Transverse colon (tissue), 4 donors: ENCODE data around the gene INKA2.

Source experiments
- POLR2A ChIP-seq: fragments of 450-650 bp; IDR thresholded peaks from one replicate; pipeline ENCODE4 v1.6.1; 2016; ENCODE audit warnings: antibody characterized with exemption, mild to moderate bottlenecking, moderate library complexity
- POLR2AphosphoS5 ChIP-seq, 3 donors: sonication (generic); formaldehyde crosslinking; IDR thresholded peaks; one replicate each; pipeline ENCODE4 v1.6.1; 2016; ENCODE audit warnings: antibody characterized with exemption in 3 of 3
- TF ChIP-seq, protein P1 (sequence below), 5 experiments: fragments of 200-600 bp in 3 of 5; fragments of 450-650 bp in 2 of 5; sonication (generic) in 3 of 5; IDR thresholded peaks; 1 replicate in 2 of 5; 2 replicates in 3 of 5; pipeline ENCODE4 v1.5.1; 2016 to 2017; ENCODE audit warnings: antibody characterized with exemption in 5 of 5, inconsistent platforms in 3 of 5, mild to moderate bottlenecking in 2 of 5, moderate library complexity in 1 of 5

DNA sequence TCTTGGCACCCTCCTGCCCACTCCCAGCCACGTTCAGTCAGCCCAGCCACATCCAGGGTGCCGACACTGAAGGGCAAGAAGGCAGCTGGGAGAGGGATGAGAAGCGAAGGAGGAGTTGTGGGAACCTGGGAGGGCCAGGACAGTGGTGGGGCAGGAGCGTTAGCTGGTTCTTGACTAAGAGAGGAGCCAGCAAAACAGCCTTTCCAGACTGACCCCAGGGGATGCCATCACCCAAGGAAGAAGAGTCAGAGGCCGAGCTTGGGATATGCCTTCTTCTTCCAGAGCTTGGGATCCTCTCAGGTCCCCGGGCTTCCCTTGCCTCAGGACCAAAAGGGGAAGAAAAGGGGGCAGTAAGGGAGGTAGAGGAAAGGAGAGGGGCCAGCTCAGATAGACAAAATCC lies 7.2 kb downstream of the INKA2 start:
- TF ChIP-seq POLR2A (no peak), POLR2AphosphoS5 (IDR thresholded peaks at IDR 0.05) (no peak)
- TF ChIP-seq, protein P1, sequence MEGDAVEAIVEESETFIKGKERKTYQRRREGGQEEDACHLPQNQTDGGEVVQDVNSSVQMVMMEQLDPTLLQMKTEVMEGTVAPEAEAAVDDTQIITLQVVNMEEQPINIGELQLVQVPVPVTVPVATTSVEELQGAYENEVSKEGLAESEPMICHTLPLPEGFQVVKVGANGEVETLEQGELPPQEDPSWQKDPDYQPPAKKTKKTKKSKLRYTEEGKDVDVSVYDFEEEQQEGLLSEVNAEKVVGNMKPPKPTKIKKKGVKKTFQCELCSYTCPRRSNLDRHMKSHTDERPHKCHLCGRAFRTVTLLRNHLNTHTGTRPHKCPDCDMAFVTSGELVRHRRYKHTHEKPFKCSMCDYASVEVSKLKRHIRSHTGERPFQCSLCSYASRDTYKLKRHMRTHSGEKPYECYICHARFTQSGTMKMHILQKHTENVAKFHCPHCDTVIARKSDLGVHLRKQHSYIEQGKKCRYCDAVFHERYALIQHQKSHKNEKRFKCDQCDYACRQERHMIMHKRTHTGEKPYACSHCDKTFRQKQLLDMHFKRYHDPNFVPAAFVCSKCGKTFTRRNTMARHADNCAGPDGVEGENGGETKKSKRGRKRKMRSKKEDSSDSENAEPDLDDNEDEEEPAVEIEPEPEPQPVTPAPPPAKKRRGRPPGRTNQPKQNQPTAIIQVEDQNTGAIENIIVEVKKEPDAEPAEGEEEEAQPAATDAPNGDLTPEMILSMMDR (IDR thresholded peaks at IDR 0.05): no peak
